Stimulated activated naive CD4-positive, alpha-beta T cell treated with Interleukin-2 at 50 U/mL for 16 hours (primary cell): ENCODE data around the gene NLRP5.
"Not testable (repeated sequence)": the region's sequence is repeated elsewhere in the genome, so short reads cannot be mapped to it uniquely, and the experiment has no call there.

ENCODE experiments used
- DNase-seq: peaks from one replicate; lab custom pipeline; 2025; lab: John Stamatoyannopoulos, UW

Gene NLRP5

DNA sequence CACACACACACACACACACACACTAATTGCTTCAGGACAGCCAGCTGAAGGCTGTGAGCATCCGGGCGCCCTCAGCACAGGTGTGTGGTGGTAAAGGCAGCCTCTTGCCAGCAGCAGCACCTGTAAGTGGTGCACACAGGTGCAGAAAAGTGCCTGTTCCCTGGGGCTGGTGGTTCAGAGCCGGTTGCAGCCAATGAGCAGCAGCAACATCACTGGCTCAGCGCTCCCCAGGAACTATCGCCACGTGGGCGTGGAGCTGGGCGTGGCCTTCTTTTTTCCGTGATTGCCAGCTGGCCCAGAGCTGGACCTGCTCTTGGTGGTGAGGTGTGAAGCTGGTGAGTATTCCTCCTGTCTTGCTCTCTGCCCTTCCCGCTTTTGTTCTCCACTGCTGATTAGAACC, at the start of gene NLRP5:
Gene NLRP5, plus strand, starts transcription at position 289 of the 400 bp plus-strand sequence.
- no peak for DNase-seq

DNA sequence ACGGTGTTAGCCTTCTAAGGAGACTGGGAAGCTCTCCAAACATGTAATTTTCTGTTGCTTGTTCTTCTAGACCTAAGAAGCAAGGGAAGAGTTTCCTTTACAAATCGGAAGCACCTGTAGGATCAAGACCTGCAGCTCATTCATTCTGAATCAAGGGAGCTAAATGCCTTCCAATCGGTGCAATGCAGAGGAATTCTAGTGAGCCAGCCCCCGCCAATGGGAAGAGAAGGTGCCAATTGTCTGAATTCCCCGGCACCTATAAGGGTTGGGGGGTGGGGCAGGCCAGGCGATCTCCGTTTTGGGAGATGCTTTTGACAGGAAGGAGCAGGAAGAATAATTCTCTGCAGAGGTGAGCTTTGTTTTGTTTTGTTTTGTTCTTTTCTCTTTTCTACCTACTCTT, 47.4 kb upstream of the NLRP5 start:
- DNase-seq, result no peak

GRCh38 chr19:55940306-55940705, 46.3 kb upstream of the NLRP5 start:
- DNase-seq, result no peak

- no peak for DNase-seq
Measured at GRCh38 chr19:55947532-55947931, 39.0 kb upstream of the NLRP5 start, which contains the start of gene NLRP8. Gene NLRP8, plus strand, starts transcription at chr19:55947832.

DNA sequence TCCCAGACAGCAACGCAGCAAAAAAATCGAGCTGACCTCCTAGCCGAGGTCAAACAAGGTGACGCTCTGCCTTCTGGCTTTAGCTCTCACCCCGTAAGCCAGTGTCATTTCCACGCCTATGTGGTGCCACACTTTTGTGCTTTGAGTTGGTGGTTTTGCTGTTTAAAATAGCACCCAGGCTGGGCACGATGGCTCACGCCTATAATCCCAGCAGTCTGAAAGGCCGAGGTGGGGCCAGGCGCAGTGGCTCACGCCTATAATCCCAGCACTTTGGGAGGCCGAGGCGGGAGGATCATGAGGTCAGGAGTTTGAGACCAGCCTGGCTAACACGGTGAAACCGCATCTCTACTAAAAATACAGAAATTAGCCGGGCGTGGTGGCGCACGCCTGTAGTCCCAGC, 36.0 kb upstream of the NLRP5 start:
- not testable (repeated sequence) for DNase-seq

- no peak for DNase-seq
Measured at GRCh38 chr19:55956431-55956830, 30.1 kb upstream of the NLRP5 start.

GRCh38 chr19:55958356-55958755, 28.2 kb upstream of the NLRP5 start:
- no peak for DNase-seq

- DNase-seq, result no peak
Measured at GRCh38 chr19:55959996-55960675, 26.4 kb upstream of the NLRP5 start.

DNA sequence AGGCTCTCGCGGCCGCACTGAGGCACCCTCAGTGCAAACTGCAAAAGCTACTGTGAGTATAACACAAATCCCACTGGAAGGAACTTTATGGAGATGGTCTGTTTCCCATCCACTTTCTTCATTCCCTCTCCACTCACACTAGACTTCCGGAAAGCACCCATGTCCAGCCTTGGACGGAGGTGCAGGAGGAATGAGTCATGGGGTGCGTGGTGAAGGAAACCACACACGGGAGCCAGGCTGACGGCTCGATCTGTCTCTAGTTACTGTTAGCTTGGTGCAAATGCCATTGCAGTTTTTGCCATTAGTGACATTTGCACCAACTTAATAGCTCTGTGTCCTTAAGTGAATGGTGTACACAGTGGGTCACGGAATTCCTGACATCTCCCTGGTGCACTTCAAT, 24.4 kb upstream of the NLRP5 start:
- DNase-seq, result no peak

DNA sequence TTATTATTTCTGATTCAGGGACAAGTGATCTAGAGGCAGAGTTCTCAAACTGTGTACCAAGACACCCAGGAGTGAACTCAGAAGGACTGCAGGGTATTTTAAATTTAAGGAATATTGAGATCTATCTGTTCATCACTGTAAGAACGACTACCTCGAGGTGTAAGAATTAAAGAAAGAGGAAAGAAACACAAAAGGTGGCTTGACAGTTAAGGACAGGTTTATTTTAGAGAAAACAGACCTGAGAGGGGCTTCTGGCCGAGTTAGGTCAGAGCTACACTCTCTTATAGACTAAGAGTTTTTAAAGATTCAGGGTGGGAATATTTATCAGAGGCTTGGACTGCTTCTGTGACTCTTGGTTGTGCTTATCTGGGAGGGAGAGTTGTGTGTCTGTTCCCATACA, 12.6 kb upstream of the NLRP5 start:
- DNase-seq, result no peak

GRCh38 chr19:55980415-55980814, 6.2 kb upstream of the NLRP5 start:
- DNase-seq, result no peak

DNA sequence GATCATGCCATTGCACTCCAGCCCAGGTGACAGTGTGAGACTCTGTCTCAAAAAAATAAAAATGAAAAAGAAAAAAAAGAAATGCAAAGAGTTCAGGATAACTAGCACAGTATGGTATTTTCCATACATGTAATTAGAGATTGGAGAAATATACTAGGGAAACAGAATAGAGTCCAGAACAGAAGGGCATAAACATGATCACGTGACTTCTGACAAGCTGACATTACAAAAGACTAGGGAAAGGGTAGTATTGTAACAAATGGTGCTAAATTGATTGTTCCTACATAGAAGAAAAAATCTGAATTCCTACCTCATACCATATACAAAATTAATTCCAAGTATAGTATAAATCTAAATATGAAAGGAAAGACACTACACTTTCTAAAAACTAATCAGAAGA, 1.3 kb upstream of the NLRP5 start:
- DNase-seq, result no peak

DNA sequence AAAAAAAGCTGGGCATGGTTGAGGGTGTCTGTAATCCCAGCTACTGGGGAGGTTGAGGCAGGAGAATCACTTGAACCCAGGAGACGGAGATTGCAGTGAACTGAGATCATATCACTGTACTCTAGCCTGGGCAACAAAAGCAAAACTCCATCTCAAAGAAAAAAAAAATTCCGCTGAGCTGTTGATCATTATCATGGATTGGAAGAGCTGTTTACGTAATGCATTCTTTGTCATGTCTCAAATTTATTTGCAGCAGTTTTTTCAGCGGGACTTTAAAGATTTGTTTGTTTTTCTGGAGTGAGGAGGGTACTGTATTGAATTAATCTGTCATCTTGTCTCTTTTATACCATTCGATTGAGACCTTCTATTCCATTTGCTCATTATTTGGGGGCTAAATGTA, 4.3 kb downstream of the NLRP5 start:
- DNase-seq, result no peak

GRCh38 chr19:55993492-55993891, 6.9 kb downstream of the NLRP5 start:
- no peak for DNase-seq

GRCh38 chr19:56014765-56015164, 28.2 kb downstream of the NLRP5 start:
- DNase-seq, result no peak

- DNase-seq, result no peak
Measured at GRCh38 chr19:56015756-56016155, 29.2 kb downstream of the NLRP5 start.

- not testable (repeated sequence) for DNase-seq
Measured at GRCh38 chr19:56019325-56019724, 32.8 kb downstream of the NLRP5 start.

DNA sequence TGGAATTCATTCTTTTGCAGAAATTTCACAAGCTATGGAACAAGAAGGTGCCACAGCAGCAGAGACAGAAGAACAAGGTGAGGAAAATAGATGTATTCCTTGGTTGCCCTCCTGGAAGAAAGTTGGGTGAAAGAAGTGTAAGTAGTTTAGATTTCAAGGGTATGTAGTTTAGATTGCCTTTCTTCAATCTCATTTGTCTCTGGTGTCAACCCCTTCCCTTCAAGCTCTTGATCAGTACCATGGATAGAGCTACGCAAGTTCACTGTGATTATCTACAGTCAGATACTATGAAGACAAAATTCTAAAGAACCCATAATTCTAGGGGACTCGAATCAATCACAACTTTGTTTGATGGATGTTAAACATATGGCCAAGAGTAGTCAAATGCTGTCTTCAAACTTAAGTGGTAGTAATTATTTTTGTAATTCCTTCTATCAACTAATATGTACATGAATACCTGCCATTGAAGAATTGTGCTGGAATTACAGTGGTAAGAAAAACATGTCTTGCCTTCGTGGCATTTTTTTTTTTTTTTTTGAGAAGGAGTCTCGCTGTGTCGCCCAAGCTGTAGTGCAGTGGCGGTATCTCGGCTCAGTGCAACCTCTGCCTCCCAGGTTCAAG, 33.9 kb downstream of the NLRP5 start:
- DNase-seq, result not testable (repeated sequence)

DNA sequence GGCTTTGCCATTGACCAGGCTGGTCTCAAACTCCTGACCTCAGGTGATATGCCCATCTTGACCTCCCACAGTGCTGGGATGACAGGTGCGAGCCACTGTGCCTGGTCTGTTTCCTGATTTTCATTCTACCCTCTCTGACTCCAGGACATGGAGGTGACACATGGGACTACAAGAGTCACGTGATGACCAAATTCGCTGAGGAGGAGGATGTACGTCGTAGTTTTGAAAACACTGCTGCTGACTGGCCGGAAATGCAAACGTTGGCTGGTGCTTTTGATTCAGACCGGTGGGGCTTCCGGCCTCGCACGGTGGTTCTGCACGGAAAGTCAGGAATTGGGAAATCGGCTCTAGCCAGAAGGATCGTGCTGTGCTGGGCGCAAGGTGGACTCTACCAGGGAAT, 40.2 kb downstream of the NLRP5 start:
- no peak for DNase-seq

DNA sequence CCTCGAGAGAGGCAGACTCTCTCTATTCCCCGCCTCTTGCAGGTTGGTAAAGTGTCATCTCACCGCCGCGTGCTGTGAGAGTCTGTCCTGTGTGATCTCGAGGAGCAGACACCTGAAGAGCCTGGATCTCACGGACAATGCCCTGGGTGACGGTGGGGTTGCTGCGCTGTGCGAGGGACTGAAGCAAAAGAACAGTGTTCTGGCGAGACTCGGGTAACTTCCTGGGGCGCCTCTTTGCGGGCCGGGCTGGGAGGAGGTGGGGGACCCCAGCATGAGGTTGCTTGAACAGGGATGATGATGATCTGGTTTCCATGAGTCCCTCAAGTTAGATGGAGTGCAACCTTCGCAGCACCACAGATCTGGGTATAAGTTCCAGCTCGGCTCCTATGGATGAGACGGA, 67.0 kb downstream of the NLRP5 start:
- no peak for DNase-seq

DNA sequence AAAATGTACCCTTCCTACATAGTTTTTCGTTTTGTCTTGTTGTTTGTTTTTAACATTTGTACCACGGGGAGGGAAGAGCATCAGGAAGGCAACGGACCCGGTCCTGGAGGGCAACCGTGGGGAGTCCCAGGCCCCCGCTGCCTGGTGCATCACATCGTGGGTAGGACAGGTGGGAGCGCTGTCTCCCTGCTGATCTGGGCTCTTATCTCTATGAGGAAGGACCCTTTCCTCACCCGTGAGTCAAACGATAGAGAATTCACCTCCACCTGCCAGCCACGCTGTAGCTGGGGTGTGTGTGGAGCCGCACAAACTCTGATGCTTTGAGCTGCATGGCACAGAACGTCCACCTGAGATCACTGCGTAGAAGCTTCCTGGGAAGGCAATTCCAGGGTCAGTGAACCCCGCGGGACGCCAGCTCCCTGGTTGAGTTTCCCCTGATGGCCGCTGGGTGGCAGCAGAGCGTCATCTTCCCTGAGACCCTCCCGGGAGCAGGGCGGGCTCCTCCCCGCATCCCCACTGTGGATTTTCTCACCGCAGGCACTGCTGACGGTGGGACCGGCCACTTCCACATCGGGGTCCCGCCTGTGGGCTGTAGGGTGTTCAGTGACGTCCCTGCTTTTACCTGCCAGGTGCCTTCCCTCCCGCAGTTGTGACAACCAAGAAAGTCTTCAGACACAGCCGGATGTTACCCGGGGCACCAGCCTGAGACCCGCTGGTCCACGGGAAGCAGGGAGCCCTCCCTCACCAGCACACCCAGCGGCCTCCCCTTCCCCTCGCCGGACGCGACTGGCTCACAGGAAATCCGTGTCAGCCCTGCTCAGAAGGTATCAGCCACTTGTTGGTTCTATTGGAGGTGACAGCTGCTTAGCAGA, 79.8 kb downstream of the NLRP5 start:
- DNase-seq, result peak; percentile 38

DNA sequence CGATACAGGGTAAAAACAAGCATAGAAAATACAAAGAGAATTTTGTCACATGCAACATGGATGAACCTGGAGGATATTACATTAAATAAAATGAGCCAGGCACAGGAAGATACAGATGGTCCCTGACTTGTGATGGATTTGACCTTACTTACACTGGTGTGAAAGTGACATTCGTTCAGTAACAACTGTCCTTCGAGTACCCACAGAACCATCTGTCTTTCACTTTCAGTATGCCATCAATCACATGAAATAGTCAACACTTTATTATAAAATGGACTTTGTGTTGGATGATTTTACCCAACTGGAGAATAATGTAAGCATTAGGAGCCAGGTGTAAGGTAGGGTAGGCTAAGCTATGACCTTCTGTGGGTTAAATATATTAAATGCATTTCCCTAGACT, 83.1 kb downstream of the NLRP5 start:
- DNase-seq, result no peak

- DNase-seq, result no peak
Measured at GRCh38 chr19:56071151-56071550, 84.6 kb downstream of the NLRP5 start.
